NCI-H2171 treated with DMSO at 0.1 percent for 48 hours (cell line): Measurements from ENCODE around the gene KATNAL2.
A peak's percentile ranks its signal among the peaks of the same experiment; 100 is the strongest.

Experiments used
- DNase-seq: peaks from one replicate; lab custom pipeline; 2025; lab: John Stamatoyannopoulos, UW

KATNAL2 gene

DNA sequence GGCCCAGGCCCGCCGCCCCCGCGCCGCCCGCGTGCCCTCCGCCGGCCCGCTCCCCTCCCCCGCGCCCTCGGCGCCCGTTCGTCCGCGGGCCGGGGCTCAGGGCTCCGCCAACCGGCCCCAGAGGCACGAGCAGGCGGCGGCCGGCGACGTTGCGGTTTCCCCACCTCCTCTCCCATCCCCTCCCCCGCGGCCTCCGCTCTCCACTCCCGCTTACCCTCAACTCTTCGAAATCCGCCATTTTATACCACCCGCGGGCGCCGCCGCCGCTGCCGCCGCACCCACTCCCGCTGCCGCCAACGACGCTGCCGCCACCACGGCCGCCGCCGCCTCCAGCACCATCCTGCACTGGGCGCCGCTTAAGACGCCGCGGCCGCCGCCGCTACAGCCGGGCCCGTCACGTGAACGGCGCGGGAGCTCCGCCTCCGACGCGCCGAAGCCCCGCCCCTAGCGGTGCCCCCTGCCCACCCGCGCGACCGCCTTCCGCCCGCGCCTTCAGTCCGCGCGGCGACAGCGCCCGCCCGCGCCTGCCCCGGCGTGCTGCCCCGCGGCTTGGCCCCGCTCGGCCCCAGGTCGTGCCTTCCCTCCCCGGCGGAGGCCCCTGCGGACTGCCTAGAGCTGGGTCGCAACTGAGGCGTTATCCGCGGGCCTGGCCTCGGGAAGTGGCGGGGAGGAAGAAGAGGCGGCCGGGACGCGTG, at the start of gene KATNAL2, which contains the start of gene PIAS2:
KATNAL2 (plus strand) TSS at position 495 of the 695 bp plus-strand sequence. CDS start 29,271 bp downstream, outside the sequence.
PIAS2 (minus strand) TSS at position 400 of the 695 bp plus-strand sequence; CDS start at position 238, 162 bp downstream.
- peak; percentile 75 for DNase-seq

DNA sequence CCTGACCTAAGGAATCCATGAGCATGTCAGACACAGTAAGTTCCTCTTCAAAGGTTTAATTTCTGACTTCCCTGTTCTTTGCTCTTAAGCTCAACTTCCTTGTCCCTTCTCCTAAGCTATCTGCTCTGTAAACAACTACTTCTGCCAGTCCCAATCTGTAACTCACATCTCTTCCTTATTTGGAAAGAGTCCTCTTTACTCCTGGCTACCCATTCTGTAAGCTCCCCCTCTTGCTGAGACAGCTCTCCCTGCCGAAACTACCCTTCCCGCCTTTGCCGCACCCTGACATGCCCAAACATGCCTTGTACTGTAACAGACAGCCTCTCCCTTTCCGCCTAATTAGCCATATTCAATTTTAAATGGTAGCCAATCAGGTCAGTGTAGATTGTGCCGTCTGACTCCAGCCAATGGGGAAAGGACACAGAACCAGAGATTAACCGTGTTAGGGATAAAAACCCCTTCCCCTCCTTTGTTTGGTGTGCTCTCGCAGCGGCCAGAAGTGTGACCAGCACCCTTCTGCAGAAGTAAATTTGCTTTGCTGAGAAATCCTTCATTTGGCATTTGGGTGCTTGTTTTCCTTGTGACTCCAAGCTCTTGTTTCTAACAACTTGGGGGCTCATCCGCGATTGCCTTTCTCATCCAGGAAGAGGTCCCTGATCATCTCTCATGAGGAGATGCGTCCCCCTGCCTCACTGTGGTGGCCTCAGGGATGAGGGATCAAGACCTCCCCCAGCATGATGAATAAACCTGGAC, 49.1 kb upstream of the KATNAL2 start:
- peak; percentile 74 for DNase-seq

DNA sequence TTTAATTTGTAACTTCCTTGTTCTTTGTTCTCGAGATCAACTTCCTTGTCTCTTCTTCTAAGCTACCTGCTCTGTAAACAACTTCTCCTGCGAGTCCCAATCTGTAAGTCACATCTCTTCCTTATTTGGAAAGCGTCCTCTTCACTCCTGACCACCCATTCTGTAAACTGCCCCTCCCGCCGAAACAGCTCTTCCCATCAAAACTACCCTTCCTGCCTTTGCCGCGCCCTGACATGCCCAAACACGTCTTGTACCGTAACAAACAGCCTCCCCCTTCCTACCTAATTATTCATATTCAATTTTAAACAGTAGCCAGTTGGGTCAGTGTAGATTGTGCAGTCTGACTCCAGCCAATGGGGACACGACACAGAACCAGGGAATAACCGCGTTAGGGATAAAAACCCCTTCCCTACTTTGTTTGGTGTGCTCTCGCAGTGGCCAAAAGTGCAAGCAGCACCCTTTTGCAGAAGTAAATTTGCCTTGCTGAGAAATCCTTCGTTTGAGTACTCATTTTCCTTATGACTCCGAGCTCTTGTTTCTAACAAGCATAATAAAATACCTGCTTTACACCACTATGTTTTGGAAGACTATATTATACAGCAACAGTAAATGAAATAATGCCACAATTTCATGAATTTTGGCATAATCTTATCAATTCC, 39.9 kb upstream of the KATNAL2 start:
- no peak for DNase-seq

DNA sequence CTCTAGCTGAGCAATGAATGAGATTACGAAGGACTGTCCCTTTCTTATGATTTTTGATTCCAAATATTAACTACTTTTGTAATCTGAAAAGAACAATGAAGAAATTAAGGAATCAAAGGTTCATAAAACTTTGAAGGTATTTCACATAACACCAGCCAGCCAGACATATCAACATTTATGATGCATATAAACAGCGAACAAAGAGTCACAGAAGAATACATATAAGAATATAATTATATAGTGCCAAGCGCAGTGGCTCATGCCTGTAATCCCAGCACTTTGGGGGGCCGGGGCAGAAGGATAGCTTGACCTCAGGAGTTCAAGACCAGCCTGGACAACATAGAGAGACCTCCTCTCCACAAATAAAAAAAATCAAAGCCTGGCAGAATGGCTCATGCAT, 34.2 kb upstream of the KATNAL2 start:
- DNase-seq = no peak

DNA sequence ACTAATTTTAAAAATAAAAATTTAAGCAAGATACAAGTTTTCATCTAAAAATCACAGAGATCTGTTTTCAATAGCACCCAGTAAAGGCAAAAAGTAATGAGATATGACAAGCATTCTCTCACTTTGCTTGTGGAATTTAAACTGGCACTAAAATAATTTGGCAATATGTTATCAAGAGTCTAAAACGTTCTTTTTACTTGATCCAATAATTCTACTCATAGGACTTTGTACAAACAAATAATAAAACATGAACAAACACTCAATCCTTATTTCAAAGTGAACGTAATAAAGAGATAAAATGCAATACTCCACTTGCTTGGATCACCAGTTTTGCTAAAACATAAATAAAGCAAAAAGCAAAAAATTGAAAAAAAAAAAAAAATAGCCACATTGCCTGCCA, 30.5 kb upstream of the KATNAL2 start:
- no peak for DNase-seq

DNA sequence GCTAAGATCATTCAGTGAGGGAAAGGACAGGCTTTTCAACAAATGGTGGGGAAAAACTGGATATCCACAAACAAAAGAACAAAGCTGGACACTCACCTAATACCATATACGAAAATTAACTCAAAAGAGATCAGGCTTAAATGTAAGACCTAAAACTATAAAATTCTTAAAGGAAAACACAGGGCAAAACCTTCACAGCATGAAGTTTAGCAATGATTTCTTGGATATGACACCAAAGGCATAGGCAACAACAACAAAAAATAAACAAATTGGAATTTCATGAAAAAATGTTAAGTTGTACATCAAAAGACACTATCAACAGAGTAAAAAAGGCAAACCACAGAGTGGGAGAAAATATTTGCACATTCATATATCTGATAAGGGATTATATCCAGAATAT, 28.4 kb upstream of the KATNAL2 start:
- no peak for DNase-seq

DNA sequence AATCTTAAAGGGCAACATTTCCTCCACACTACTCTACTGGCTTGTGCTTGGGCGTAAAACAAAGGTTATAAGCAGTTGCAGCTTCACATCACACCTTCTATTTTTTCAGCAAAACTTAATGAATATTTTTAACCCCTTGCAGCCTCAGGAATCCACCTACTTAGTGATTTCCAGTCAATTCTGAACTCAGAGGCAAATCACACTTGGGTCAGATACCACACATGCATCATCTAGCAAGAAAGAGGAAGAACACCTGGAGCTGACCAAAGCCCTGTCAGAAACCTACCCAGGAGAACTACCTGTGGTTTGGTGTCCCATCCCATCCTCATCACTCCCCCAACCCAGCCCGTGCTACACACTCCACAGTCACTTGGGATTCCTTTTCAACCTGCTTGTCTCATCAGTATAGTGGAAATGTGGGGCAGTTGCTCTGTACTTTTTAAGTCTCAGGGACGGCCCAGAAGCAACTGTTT, 25.6 kb upstream of the KATNAL2 start:
- no peak for DNase-seq

GRCh38 chr18:46892842-46893241, 24.6 kb upstream of the KATNAL2 start:
- no peak for DNase-seq

- no peak for DNase-seq
Measured at GRCh38 chr18:46893360-46893759, 24.0 kb upstream of the KATNAL2 start.

- DNase-seq = no peak
Measured at GRCh38 chr18:46894124-46894523, 23.3 kb upstream of the KATNAL2 start.

DNA sequence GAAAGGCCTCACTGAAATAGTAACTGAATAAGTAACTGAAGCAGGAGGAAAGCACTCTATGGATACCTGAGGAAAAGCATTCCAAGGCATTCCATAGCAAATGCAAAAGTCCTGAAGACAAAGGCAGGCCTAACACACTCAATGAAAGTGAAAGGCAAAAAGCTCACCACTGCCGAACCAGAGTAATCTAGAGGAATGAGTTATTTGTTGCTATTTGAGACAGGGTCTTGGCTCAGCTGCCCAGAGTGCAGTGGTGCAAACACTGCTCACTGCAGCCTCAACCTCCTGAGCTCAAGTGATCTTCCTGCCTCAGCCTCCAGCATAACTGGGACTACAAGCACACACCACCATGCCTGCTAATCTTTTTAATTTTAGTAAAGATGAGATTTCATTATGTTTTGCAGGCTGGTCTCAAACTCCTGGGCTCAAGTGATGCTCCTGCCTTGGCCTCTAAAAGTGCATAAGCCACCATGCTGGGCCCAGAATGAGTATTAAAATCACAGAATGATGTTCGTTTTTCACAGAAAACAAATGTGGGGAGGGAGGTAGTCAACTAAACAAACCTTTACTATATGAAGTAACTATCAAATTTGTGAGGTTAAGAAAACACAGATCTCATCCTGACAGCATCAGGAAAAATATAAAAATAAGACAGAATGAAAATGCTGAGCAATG, 18.0 kb upstream of the KATNAL2 start:
- DNase-seq = no peak

DNA sequence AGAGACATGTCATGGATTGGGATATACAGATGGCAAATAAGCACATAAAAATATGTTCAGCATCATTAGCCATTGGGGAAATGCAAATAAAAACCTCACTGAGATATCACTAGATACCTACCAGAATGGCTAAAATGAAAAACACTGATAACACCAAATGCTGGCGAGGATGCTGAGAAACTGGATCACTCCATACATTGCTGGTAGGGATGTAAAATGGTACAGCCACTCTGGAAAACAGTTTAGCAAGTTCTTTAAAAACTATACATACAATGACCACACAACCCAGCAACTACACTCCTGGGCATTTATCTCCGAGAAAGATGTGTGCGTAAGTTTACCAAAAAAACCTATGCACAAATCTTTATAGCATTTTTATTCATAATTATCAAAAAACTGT, 14.0 kb upstream of the KATNAL2 start:
- DNase-seq = no peak

DNA sequence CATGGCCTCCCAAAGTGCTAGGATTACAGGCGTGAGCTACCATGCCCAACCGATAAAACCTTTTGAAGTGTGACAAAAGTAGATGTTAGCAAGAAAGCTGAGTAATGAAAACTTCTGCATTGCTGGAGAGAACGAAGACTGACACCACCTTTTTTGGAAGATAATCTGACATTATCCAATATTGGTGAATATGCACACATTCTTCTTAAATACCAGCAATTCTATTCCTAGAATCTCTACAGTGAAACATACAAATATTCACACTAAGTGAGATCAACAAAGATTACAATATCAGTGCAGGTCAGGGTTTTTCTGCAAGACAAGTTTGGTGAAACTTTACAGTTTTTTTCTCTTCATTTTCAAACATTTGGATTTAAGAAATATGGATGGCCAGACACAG, 7.9 kb upstream of the KATNAL2 start:
- DNase-seq = no peak

GRCh38 chr18:46910856-46911255, 6.5 kb upstream of the KATNAL2 start:
- DNase-seq = no peak

DNA sequence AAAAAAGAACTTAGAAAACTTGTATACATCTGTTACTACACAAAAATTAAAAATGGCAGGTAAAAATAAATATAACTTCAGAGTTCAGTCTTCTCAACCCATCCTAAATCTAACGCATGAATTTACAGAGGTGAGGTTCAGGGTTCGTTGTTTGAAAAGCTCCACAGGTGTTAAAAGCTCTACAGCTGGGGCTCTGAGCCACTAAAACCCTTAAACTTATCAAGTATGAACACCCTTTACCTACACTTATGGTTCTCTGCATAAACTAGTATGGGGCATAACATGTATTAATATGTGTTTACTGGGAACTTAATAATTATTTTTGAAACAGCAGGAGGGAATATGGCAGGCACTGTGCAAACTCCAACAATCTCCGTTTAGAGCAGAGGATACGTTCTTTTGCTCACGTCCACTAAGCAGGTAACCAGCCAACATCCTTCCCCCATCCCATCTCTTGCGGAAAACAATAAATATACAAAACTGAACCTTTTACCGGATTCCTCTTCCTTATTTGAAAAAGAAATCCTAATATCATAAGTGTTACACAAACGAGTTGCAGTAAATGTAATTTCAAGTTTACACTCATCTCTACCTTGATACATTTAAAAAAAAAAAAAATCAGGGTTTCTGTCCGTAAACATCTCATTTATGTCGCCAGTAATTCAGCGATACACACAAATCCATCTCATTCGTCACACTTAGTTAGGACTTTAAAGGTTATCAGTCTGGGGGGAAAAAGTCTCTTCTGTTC, 1.4 kb upstream of the KATNAL2 start:
- DNase-seq = peak; percentile 30

GRCh38 chr18:46916551-46917107, 773 bp upstream of the KATNAL2 start:
- peak; percentile 36 for DNase-seq

- peak; percentile 52 for DNase-seq
Measured at GRCh38 chr18:46917803-46918600, 600 bp downstream of the KATNAL2 start.

GRCh38 chr18:46920067-46920466, 2.7 kb downstream of the KATNAL2 start:
- DNase-seq = no peak

DNA sequence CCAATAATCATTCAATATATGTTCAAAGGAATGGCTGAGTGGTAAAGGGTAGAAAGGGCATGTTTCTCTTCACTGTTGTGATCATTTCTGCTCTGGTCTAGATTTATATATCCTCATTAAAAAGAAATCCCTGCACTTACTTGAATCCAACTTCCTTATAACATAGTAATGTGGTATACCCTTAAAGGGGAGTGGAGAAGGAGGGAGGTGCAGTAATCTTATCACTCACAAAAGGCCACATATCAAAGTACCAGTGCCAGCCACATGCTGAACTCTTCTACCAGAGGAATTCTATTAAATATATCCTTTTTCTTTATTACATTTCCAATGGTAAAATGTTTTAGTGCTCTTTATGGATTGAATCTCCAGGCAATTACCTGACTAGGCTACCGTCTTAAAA, 3.3 kb downstream of the KATNAL2 start:
- no peak for DNase-seq

- no peak for DNase-seq
Measured at GRCh38 chr18:46939337-46939963, 22.0 kb downstream of the KATNAL2 start.
